OCI-LY1 (cell line): Measurements from ENCODE around the gene KRTAP5-8.
"Not testable (repeated sequence)": the region's sequence is repeated elsewhere in the genome, so short reads cannot be mapped to it uniquely, and the experiment has no call there.

Source experiments
- H2AFZ ChIP-seq: fragments of 200-600 bp; sonication (generic), shearing (Covaris generic); 2 replicates; pipeline ENCODE4 v1.6.0; 2014; ENCODE audit warnings: antibody characterized with exemption, mild to moderate bottlenecking, low read length
- H3F3A ChIP-seq: fragments of 200-600 bp; sonication (generic), shearing (Covaris generic); 2 replicates; pipeline ENCODE4 v1.6.0; 2014; ENCODE audit warnings: mild to moderate bottlenecking, antibody characterized with exemption, low read length, moderate library complexity; ENCODE audit not compliant: insufficient read depth
- H3K27ac ChIP-seq: fragments of 200-600 bp; sonication (generic); 2 replicates; pipeline ENCODE4 v1.5.1; 2014; ENCODE audit warnings: low read length, mixed run types, mild to moderate bottlenecking, low read depth; ENCODE audit not compliant: poor library complexity, severe bottlenecking
- H3K27me3 ChIP-seq: fragments of 200-600 bp; sonication (generic); 2 replicates; pipeline ENCODE4 v1.6.0; 2014; ENCODE audit warnings: antibody characterized with exemption, mild to moderate bottlenecking, low read length, moderate library complexity; ENCODE audit not compliant: insufficient read depth
- H3K36me3 ChIP-seq: fragments of 200-600 bp; sonication (generic); 2 replicates; pipeline ENCODE4 v1.6.1; 2014; ENCODE audit warnings: mild to moderate bottlenecking, antibody characterized with exemption, low read length, moderate library complexity, mixed read lengths; ENCODE audit not compliant: insufficient read depth
- H3K4me1 ChIP-seq: fragments of 200-600 bp; sonication (generic); 2 replicates; pipeline ENCODE4 v1.5.1; 2014; ENCODE audit warnings: mild to moderate bottlenecking, low read length, moderate library complexity; ENCODE audit not compliant: insufficient read depth, severe bottlenecking
- H3K4me2 ChIP-seq: fragments of 200-600 bp; sonication (generic), shearing (Covaris generic); 2 replicates; pipeline ENCODE4 v1.6.1; 2014; ENCODE audit warnings: low read length
- H3K4me3 ChIP-seq: fragments of 200-600 bp; sonication (generic); 2 replicates; pipeline ENCODE4 v1.5.1; 2014; ENCODE audit warnings: low read length, low read depth, mild to moderate bottlenecking, mixed read lengths; ENCODE audit not compliant: poor library complexity, severe bottlenecking
- H3K79me2 ChIP-seq: fragments of 200-600 bp; shearing (Covaris generic); 2 replicates; pipeline ENCODE4 v1.6.1; 2016; ENCODE audit warnings: mixed run types, low read length, mixed read lengths; ENCODE audit not compliant: insufficient read depth
- H3K9ac ChIP-seq: fragments of 200-600 bp; sonication (generic), shearing (Covaris generic); 2 replicates; pipeline ENCODE4 v1.6.1; 2014; ENCODE audit warnings: mild to moderate bottlenecking, low read length, mixed read lengths
- H3K9me2 ChIP-seq: fragments of 200-600 bp; sonication (generic), shearing (Covaris generic); 2 replicates; pipeline ENCODE4 v1.6.1; 2014; ENCODE audit warnings: low read depth, mild to moderate bottlenecking, low read length, mixed read lengths
- H3K9me3 ChIP-seq: fragments of 200-600 bp; shearing (Covaris generic); 2 replicates; pipeline ENCODE4 v1.6.1; 2014; ENCODE audit warnings: low read length, mixed read lengths
- H4K20me1 ChIP-seq: fragments of 200-600 bp; sonication (generic), shearing (Covaris generic); 2 replicates; pipeline ENCODE4 v1.6.0; 2016; ENCODE audit warnings: mild to moderate bottlenecking, low read length; ENCODE audit not compliant: insufficient read depth
- EZH2 ChIP-seq: fragments of 200-600 bp; sonication (generic), shearing (Covaris generic); IDR thresholded peaks from 2 replicates; pipeline ENCODE4 v1.8.0; 2017; ENCODE audit warnings: borderline replicate concordance, mixed run types, mild to moderate bottlenecking, antibody characterized with exemption, low read length, moderate library complexity, mixed read lengths
- TF ChIP-seq, protein P1 (sequence below): fragments of 200-600 bp; sonication (generic), shearing (Covaris generic); IDR thresholded peaks from 2 replicates; pipeline ENCODE4 v1.5.1; 2017; ENCODE audit warnings: mild to moderate bottlenecking, antibody characterized with exemption, low read length, moderate library complexity, mixed read lengths

The KRTAP5-8 gene

DNA sequence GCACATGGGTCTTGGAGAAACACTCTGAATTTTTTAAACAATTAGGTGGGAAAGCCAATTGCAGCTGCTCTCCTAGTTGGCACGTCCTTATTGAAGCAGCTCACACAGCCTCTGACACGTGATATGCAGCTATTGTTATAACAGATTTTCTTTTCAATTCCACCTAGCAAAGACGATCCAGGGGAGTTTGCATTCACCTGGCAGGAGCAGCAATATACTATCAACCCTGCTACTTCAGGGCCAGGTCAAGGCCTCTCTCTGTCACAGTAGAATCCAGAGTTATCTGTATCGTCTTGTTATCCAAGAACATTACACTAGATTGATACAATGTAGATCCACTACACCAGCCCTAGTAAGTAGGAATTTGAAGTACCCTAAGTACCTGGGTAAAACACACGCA, 36.6 kb downstream of the KRTAP5-8 start:
- peaks cover 5% of the 10 kb centered on the region; the same call in 1 of the 2 replicates for H3K27me3 ChIP-seq
- no peaks in the 10 kb centered on the region for H3K9me2 ChIP-seq
- no peak overlapping the region for H3K4me2 ChIP-seq
- TF ChIP-seq, protein P1, sequence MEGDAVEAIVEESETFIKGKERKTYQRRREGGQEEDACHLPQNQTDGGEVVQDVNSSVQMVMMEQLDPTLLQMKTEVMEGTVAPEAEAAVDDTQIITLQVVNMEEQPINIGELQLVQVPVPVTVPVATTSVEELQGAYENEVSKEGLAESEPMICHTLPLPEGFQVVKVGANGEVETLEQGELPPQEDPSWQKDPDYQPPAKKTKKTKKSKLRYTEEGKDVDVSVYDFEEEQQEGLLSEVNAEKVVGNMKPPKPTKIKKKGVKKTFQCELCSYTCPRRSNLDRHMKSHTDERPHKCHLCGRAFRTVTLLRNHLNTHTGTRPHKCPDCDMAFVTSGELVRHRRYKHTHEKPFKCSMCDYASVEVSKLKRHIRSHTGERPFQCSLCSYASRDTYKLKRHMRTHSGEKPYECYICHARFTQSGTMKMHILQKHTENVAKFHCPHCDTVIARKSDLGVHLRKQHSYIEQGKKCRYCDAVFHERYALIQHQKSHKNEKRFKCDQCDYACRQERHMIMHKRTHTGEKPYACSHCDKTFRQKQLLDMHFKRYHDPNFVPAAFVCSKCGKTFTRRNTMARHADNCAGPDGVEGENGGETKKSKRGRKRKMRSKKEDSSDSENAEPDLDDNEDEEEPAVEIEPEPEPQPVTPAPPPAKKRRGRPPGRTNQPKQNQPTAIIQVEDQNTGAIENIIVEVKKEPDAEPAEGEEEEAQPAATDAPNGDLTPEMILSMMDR = no peak
- no peak for TF ChIP-seq EZH2
- H3K4me3 ChIP-seq = no peak overlapping the region
- no peaks in the 10 kb centered on the region for H3K79me2 ChIP-seq
- no peak overlapping the region for H3K9ac ChIP-seq
- H3K9me3 ChIP-seq = no peaks in the 10 kb centered on the region
- no peaks in the 10 kb centered on the region for H3K4me1 ChIP-seq
- H3F3A ChIP-seq = no peaks in the 10 kb centered on the region
- H3K36me3 ChIP-seq = no peaks in the 10 kb centered on the region
- H2AFZ ChIP-seq = no peak overlapping the region
- H4K20me1 ChIP-seq = no peaks in the 10 kb centered on the region
- no peak overlapping the region for H3K27ac ChIP-seq

DNA sequence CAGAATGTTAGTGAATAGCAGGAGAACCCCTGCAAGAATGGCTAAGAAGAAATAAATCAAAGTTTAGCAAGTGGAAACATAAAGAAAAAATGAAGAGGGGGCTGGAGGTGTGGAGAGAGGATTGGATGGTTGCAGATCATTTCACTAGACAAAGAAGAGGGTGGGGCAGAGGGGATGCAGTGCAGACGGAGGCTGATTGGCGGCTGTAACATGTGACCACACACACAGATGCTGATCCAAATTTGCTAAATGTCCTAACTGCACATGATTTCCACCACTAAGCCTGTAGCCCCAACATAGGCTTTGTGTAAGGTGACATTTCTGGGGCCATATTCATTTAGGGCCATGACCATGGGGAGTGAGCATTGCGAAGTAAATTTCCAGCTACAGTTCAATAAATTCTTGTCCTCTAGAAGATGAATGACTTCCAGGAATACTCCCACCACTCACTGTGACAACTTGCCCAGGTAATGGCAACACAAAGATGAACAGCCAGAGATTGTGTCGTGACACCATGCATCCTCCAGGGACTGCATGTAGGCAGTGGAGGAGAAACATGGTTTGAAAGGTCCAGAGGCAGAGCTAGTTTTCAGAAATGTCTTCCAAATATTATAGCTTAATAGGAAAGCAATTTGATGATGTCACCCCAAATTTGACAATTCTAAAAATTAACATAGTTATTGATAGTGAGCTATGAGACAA, 38.0 kb downstream of the KRTAP5-8 start:
- Histone ChIP-seq H3K9me2 (no peaks in the 10 kb centered on the region), H2AFZ (no peak overlapping the region), H3F3A (no peaks in the 10 kb centered on the region), H3K27ac (no peak overlapping the region), H3K9ac (no peak overlapping the region), H4K20me1 (no peaks in the 10 kb centered on the region), H3K4me2 (no peak overlapping the region), H3K4me3 (no peak overlapping the region), H3K27me3 (peaks cover 5% of the 10 kb centered on the region; the same call in 1 of the 2 replicates), H3K4me1 (no peaks in the 10 kb centered on the region), H3K9me3 (no peaks in the 10 kb centered on the region), H3K36me3 (no peaks in the 10 kb centered on the region), H3K79me2 (no peaks in the 10 kb centered on the region)
- TF ChIP-seq, protein P1 = no peak
- TF ChIP-seq EZH2 = no peak

DNA sequence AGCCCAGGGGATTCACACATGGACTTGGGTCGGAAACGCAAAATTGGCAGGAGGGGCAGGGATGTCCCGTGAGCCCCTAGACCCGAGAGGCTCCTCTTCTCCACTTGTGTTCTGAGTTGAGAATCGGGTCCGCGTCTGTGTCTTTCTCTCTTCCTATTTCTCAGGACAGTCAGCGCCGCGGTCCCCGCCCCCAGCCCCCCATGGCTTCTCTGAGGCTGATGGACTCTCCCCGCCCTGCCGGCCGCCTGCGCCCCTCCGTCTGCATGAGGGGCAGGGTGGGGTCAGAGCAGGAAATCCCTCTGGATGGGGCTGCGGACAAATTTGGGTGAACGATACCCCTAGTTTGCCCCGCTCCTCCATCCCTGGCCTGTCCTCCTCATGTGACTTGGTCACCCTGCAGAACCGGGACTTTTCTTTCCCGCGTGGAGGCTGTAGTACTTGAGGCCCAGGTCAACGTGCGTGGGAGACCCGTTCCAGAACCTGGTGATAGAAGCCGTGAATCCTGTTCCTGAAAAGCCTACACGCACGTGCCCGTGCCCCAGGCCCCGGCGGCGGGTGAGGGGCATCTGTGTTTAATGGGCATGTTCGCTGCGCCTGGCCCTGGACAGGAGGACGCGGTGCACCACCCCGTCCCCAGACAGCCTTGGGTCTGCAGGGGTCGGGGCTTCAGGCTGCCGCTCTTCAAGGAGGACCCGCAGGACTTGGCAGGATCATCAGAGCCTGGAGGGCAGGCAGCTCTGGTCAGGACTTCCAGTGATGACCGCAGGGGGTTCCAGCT, 39.1 kb downstream of the KRTAP5-8 start:
- H3K9ac ChIP-seq, H3K4me3 ChIP-seq, H4K20me1 ChIP-seq, H3K79me2 ChIP-seq, H3K27ac ChIP-seq, H3F3A ChIP-seq, H3K9me3 ChIP-seq, H3K27me3 ChIP-seq, H3K36me3 ChIP-seq, H3K9me2 ChIP-seq, H3K4me1 ChIP-seq, H2AFZ ChIP-seq, H3K4me2 ChIP-seq: not testable (repeated sequence)
